Activated CD8-positive, alpha-beta memory T cell treated with anti-CD3 and anti-CD28 coated beads, Interleukin-2, amount 50 U/mL, for 1 hour (primary cell): ENCODE results near the gene CLDN16.

Experiments used
- DNase-seq: peaks from one replicate; pipeline ENCODE4 v3.0.0-alpha.2; 2020; ENCODE audit errors: extremely low read depth

Gene CLDN16, protein sequence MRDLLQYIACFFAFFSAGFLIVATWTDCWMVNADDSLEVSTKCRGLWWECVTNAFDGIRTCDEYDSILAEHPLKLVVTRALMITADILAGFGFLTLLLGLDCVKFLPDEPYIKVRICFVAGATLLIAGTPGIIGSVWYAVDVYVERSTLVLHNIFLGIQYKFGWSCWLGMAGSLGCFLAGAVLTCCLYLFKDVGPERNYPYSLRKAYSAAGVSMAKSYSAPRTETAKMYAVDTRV

GRCh38 chr3:190387578-190388213 lies at the start of gene CLDN16:
CLDN16 (plus strand) TSS chr3:190388163; CDS start chr3:190388330, 167 bp downstream.
- DNase-seq: no peak

DNA sequence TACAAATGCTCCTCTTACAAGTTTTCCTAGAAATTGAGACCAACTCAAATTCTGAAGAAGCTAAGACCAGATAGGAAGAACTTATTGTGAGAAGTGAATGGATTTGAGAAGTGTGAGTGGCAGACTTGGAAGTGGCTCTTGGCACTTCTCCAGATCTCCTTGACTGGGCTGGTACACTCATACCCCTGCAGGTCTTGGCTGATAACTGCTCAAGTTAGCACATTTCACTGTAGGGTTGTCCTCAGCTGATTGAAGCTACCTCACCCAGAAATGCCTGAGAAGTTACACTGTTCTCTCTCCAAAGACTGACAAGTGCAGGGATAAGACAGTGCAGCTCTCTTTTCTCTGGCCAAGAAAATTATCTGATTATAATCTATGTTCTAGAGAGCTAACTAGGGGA lies 49.2 kb upstream of the CLDN16 start:
- DNase-seq: no peak

DNA sequence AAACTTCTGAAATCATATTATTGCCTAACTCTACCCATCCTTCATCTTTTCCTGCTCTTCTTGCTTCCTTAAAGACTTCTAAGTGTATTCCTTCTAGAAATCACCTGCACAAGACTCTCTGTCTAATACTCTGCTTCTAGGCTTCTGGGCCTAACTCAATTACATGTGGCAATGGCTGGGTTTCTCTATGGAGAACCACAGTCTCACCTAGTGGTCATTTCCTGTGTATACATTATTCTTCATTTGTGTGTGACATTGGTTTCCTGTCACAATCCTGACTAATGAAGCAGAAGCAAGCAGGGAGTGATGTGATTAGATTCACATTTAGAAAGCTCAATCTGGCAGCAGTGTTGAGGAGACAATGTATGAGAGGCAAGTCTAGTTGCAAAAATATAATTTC lies 48.8 kb upstream of the CLDN16 start:
- no peak for DNase-seq

DNA sequence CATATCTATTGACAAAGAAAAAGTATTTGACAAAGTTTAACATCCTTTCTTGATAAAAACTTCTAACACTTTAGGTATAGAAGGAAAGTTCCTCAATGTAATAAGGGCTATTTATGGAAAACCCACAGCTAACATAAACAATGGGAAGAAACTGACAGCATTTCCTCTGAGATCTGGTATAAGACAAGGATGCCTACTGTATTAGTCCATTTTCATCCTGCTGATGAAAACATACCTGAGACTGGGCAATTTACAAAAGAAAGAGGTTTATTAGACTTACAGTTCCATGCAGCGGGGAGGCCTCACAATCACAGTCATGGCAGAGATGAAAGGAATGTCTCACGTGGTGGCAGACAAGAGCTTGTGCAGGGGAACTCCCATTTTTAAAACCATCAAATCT lies 47.9 kb upstream of the CLDN16 start:
- DNase-seq: no peak

- DNase-seq: no peak
These were observed 42.7 kb upstream of the CLDN16 start for GRCh38 chr3:190345027-190345821.

GRCh38 chr3:190345878-190346277 lies 42.1 kb upstream of the CLDN16 start:
- DNase-seq: no peak

GRCh38 chr3:190346541-190346940 lies 41.4 kb upstream of the CLDN16 start:
- DNase-seq: no peak

GRCh38 chr3:190352861-190353457 lies 35.0 kb upstream of the CLDN16 start:
- DNase-seq: no peak

GRCh38 chr3:190356246-190356645 lies 31.7 kb upstream of the CLDN16 start:
- no peak for DNase-seq

- DNase-seq: no peak
These were observed 30.5 kb upstream of the CLDN16 start for GRCh38 chr3:190357468-190357867.

DNA sequence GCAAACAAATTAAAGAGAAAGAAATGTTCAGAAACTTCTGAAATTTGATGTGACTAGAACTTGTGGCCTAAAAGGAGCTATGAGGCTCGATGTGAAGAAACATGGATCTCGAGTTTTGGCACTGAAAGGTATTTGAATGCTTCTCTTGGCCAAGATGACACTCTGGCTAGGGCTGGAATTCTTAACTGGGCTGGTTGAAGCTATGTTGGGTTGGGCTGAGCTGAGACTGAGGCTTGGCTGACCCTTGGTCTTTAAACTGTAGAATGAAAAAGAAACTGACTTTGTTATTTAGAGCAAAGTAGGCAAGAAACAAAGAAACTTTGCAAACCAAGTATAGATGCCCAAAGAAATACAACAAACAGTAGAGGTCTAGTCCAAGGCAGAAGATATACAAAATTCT lies 28.1 kb upstream of the CLDN16 start:
- DNase-seq: no peak

- no peak for DNase-seq
These were observed 27.7 kb upstream of the CLDN16 start for GRCh38 chr3:190360228-190360627.

GRCh38 chr3:190361791-190362190 lies 26.2 kb upstream of the CLDN16 start:
- DNase-seq: no peak

GRCh38 chr3:190362258-190362657 lies 25.7 kb upstream of the CLDN16 start:
- DNase-seq: no peak

DNA sequence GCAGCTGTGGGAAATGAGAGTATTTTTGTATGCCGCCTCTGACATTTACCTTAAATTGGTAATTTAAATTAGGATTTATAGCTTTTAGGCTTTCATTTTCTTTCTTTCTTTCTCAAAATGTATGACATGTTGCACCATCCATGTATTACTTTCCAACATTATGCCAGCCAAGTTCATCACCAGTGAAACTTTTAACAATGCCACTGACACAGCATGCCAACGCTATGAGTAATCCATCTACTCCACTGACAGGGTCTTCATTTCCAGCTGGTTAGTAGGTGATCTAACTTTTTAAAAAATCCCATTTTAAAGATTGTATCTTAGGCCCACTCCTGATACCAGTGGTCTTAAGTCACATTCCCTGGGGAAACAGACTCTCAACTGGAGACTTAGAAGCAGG lies 21.8 kb upstream of the CLDN16 start:
- no peak for DNase-seq

DNA sequence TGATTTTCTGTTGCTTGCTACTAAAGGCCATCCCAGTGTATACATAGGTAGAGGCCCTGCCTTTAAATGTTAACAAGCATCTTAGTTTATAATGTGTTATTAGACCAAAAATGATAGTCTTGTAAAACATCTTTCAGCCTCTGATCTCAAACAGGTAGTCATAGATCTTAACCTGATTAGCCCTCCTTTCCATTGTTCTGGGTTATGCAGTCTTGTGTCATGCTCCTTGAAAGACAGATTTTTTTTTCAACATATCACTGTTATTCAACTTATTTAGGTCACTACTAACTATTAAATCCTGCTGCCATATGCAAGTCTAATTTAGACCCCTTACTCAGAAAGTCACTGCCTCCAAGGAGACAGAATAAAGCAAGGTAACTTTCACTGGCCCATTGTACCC lies 19.1 kb upstream of the CLDN16 start:
- DNase-seq: no peak

GRCh38 chr3:190369668-190370295 lies 18.2 kb upstream of the CLDN16 start:
- DNase-seq: no peak

GRCh38 chr3:190370369-190370768 lies 17.6 kb upstream of the CLDN16 start:
- no peak for DNase-seq

DNA sequence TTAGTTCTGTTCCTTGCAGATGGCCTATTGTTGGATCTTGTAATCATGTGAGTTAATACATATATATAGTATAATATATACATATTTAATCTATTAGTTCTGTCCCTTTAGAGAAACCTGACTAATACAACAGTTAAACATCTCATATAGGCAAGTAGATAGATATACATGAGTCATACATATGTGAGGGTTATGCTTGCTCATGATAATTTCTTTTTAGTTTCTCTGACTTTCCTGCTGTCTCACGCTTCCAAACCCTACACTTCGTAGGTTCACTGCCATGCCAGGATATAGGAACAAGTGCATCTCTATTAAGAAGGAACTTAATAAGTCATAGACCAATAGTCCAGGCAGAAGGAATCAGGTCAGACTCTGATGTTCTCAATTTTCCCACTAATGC lies 16.8 kb upstream of the CLDN16 start:
- DNase-seq: no peak

DNA sequence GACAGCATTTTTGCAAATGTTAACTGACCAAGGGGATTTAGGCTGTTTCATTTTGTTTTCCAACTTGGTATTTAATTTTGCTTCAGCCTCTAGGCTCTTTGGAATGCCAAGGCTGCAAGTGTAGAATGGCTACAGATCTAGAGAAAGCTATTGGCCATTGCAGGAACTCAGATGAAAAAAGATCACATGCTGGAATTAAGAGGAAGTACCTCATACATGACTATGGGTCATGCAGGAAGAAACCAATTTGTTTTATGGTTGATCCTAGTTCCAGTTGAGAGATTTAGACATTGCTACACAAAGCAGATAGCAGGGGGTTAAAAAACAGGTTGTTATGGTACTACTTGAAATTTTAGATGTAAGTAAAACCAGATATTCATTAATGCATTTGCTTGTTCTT lies 12.7 kb upstream of the CLDN16 start:
- no peak for DNase-seq

- DNase-seq: no peak
These were observed 12.3 kb upstream of the CLDN16 start for GRCh38 chr3:190375671-190376070.

GRCh38 chr3:190378240-190378891 lies 9.6 kb upstream of the CLDN16 start:
- no peak for DNase-seq
